ENCODE data around the gene SETDB1. TPM values are rescaled to one million over a fixed set of nuclear protein-coding genes. Genes with fewer than 3 reads are reported as not detected.
A peak's percentile ranks its signal among the peaks of the same experiment; 100 is the strongest.

The SETDB1 gene
- total RNA-seq, 1 donor from 2014 or later: 20.6 TPM

- TF ChIP-seq CTCF (conservative IDR thresholded peaks at IDR 0.05; ENCODE audit: low read depth, low read length): no peak
- DNase-seq (ENCODE audit: low read depth): no peak
- no peak overlapping the region for H3K4me3 ChIP-seq (ENCODE audit: low read depth, low read length)
These were observed 75.9 kb downstream of the SETDB1 start for GRCh38 chr1:151002051-151002450.

- peak overlapping the region; percentile 32 for H3K4me3 ChIP-seq (ENCODE audit: low read depth, low read length)
- no peak for DNase-seq (ENCODE audit: low read depth)
- no peak for TF ChIP-seq CTCF (conservative IDR thresholded peaks at IDR 0.05; ENCODE audit: low read depth, low read length)
These were observed 76.4 kb downstream of the SETDB1 start for GRCh38 chr1:151002611-151003010.

- no peak for TF ChIP-seq CTCF (conservative IDR thresholded peaks at IDR 0.05; ENCODE audit: low read depth, low read length)
- DNase-seq (ENCODE audit: low read depth): no peak
- peak overlapping the region; percentile 32 for H3K4me3 ChIP-seq (ENCODE audit: low read depth, low read length)
These were observed 77.0 kb downstream of the SETDB1 start for GRCh38 chr1:151003180-151003579.

- TF ChIP-seq CTCF (conservative IDR thresholded peaks at IDR 0.05; ENCODE audit: low read depth, low read length): peak; percentile 11
- peak overlapping the region; percentile 66 for H3K4me3 ChIP-seq (ENCODE audit: low read depth, low read length)
- no peak for DNase-seq (ENCODE audit: low read depth)
These were observed 79.7 kb downstream of the SETDB1 start for GRCh38 chr1:151005729-151006319.

GRCh38 chr1:151006327-151007052 is 80.3 kb downstream of the SETDB1 start, which contains the start of gene MINDY1:
MINDY1 (minus strand) TSS chr1:151006902; CDS start chr1:151002617, 4,285 bp downstream.
- TF ChIP-seq CTCF (conservative IDR thresholded peaks at IDR 0.05; ENCODE audit: low read depth, low read length): peak; percentile 55
- H3K4me3 ChIP-seq (ENCODE audit: low read depth, low read length): peak within 1 kb of the TSS; percentile 88
- DNase-seq (ENCODE audit: low read depth): peak; percentile 58

GRCh38 chr1:151007853-151008243 is 81.7 kb downstream of the SETDB1 start:
- H3K4me3 ChIP-seq (ENCODE audit: low read depth, low read length): peak overlapping the region; percentile 88
- TF ChIP-seq CTCF (conservative IDR thresholded peaks at IDR 0.05; ENCODE audit: low read depth, low read length): no peak
- no peak for DNase-seq (ENCODE audit: low read depth)
